Measurements from ENCODE around the gene POU2F2. TPM values are rescaled to one million over a fixed set of nuclear protein-coding genes. Genes with fewer than 3 reads are reported as not detected.

Gene POU2F2
- total and polyA plus RNA-seq, 10 of the 15 experiments (the other 5 are each of a cell fraction or from before 2014, with no cell fraction given) = 4.4 to 62.4 (median 37.9) TPM

- TF ChIP-seq CUX1 (IDR thresholded peaks at IDR 0.05; ENCODE audit: insufficient replicate concordance, low read depth, low read length) (no peak), CREB1 (IDR thresholded peaks at IDR 0.05; ENCODE audit: low read depth) (no peak), FOXM1 (IDR thresholded peaks at IDR 0.05; ENCODE audit: low read depth, low read length) (no peak; the same call in 1 of the 2 replicates), MTA3 (IDR thresholded peaks at IDR 0.05; ENCODE audit: borderline replicate concordance, low read length) (no peak; the same call in 1 of the 2 replicates), CHD1 (IDR thresholded peaks at IDR 0.05; ENCODE audit: low read depth, low read length) (no peak), ASH2L (IDR thresholded peaks at IDR 0.05; ENCODE audit: borderline replicate concordance, low read depth) (no peak), EGR1 (IDR thresholded peaks at IDR 0.05; ENCODE audit: borderline replicate concordance in 1 of 2, low read depth in 2 of 2, low read length in 2 of 2) (no peak), RAD51 (IDR thresholded peaks at IDR 0.05) (peak; percentile 62), SKIL (IDR thresholded peaks at IDR 0.05; ENCODE audit: low read depth, poor library complexity, severe bottlenecking) (no peak), MLLT1 (IDR thresholded peaks at IDR 0.05) (no peak; the same call in 1 of the 2 replicates), E2F4 (IDR thresholded peaks at IDR 0.05; ENCODE audit: low read depth, low read length) (no peak), E2F8 (IDR thresholded peaks at IDR 0.05; ENCODE audit: low read depth, partially characterized antibody) (peak; percentile 38), ETV6 (conservative IDR thresholded peaks at IDR 0.05 in 1 of 2, IDR thresholded peaks at IDR 0.05 in 1 of 2; ENCODE audit: borderline replicate concordance in 1 of 2, low read depth in 1 of 2) (no peak), MYC (IDR thresholded peaks at IDR 0.05; ENCODE audit: insufficient read depth, insufficient read length, insufficient replicate concordance, low read length, severe bottlenecking) (no peak), GATAD2B (conservative IDR thresholded peaks at IDR 0.05; ENCODE audit: low read depth) (no peak), BACH1 (IDR thresholded peaks at IDR 0.05; ENCODE audit: borderline replicate concordance) (0 out of 2 replicates have a peak, but pooled peaks have one; percentile 11)
Measured at GRCh38 chr19:42075364-42075615, 57.0 kb downstream of the POU2F2 start (continued).

Measured in GM12878 (cell line).